H1 (cell line): Measurements from ENCODE around the gene EML4. TPM values are rescaled to one million over a fixed set of nuclear protein-coding genes. Genes with fewer than 3 reads are reported as not detected.

Source experiments
- CBX5 ChIP-seq: fragments of 300-800, 300-1000 bp; sonication (generic); IDR thresholded peaks from 2 replicates; pipeline ENCODE4 v1.7.1; 2016; ENCODE audit warnings: antibody characterized with exemption, low read length, low read depth
- CTBP2 ChIP-seq: IDR thresholded peaks from 2 replicates; pipeline ENCODE4 v1.7.0; 2011; ENCODE audit warnings: borderline replicate concordance, mild to moderate bottlenecking, moderate library complexity, mixed read lengths, low read length; ENCODE audit not compliant: insufficient read depth, insufficient read length
- E2F6 ChIP-seq: IDR thresholded peaks from 2 replicates; pipeline ENCODE4 v1.6.1; 2012; ENCODE audit warnings: inconsistent platforms
- FOSL1 ChIP-seq: IDR thresholded peaks from 2 replicates; pipeline ENCODE4 v1.6.1; 2011; ENCODE audit warnings: mild to moderate bottlenecking, low read depth, low read length, moderate library complexity; ENCODE audit not compliant: insufficient read depth
- HDAC6 ChIP-seq: IDR thresholded peaks from one replicate; pipeline ENCODE4 v1.7.1; 2012; ENCODE audit warnings: low read depth, mild to moderate bottlenecking, inconsistent platforms, low read length, moderate library complexity
- polyA plus RNA-seq, 7 experiments: library from polyadenylated mRNA; depleted of rRNA in 3 of 7; stranded (reverse) in 5 of 7; unstranded in 2 of 7; fragments of >200 nt in 5 of 7; fragments of 200-250 nt in 2 of 7; gene quantifications; 1 replicate in 5 of 7; 2 replicates in 1 of 7; 4 replicates in 1 of 7; pipeline versions ENCODE4 v1.2.1 to v1.2.3, GENCODE V29; 2011 to 2013; ENCODE audit warnings: missing spikeins in 2 of 7, mixed read lengths in 2 of 7
- total RNA-seq: library from RNA; stranded (reverse); fragmentation: NEBNext Ultra II Directional; extraction: Animal tissue kit (Norgen Biotek cat#: 25700); gene quantifications from 2 replicates; pipeline ENCODE4 v1.2.1, GENCODE V29; 2021

Gene EML4
- total and polyA plus RNA-seq, 2 of the 8 experiments (the other 6 are each of a cell fraction or from before 2014, with no cell fraction given) = 50.1 to 104 TPM

GRCh38 chr2:42324949-42325348 lies 155.8 kb downstream of the EML4 start (continued):
- TF ChIP-seq CBX5 (no peak), E2F6 (no peak), CTBP2 (no peak), FOSL1 (no peak), HDAC6 (no peak)
